Smooth muscle cell (in vitro differentiated cells): ENCODE measurements around the gene HMGCS2. TPM values are rescaled to one million over a fixed set of nuclear protein-coding genes. Genes with fewer than 3 reads are reported as not detected.
"Not testable (repeated sequence)": the region's sequence is repeated elsewhere in the genome, so short reads cannot be mapped to it uniquely, and the experiment has no call there.

Experiments
- DNase-seq: peaks from one replicate; lab custom pipeline; 2025; ENCODE audit not compliant: unreplicated experiment; lab: John Stamatoyannopoulos, UW
- H2AFZ ChIP-seq: fragments of 200-600 bp; sonication (generic); 2 replicates; pipeline ENCODE4 v1.6.0; 2016; ENCODE audit warnings: antibody characterized with exemption, low read depth, mild to moderate bottlenecking
- H3F3A ChIP-seq: fragments of 200-600 bp; sonication (generic); 2 replicates; pipeline ENCODE4 v1.6.0; 2017; ENCODE audit warnings: antibody characterized with exemption, low read depth
- H3K27ac ChIP-seq: fragments of 200-600 bp; sonication (generic); 2 replicates; pipeline ENCODE4 v1.5.1; 2016; ENCODE audit warnings: low read depth, mild to moderate bottlenecking
- H3K27me3 ChIP-seq: fragments of 200-600 bp; sonication (generic); 2 replicates; pipeline ENCODE4 v1.6.1; 2016; ENCODE audit warnings: low read depth, mild to moderate bottlenecking
- H3K36me3 ChIP-seq: fragments of 200-600 bp; sonication (generic); 2 replicates; pipeline ENCODE4 v1.5.1; 2016; ENCODE audit warnings: low read depth
- H3K4me1 ChIP-seq: fragments of 200-600 bp; sonication (generic); 2 replicates; pipeline ENCODE4 v1.5.1; 2016; ENCODE audit warnings: low read depth
- H3K4me2 ChIP-seq: fragments of 200-600 bp; sonication (generic); 2 replicates; pipeline ENCODE4 v1.6.0; 2016; ENCODE audit warnings: mild to moderate bottlenecking
- H3K4me3 ChIP-seq: fragments of 200-600 bp; sonication (generic); 2 replicates; pipeline ENCODE4 v1.5.1; 2016; ENCODE audit warnings: mild to moderate bottlenecking
- H3K79me2 ChIP-seq: fragments of 200-600 bp; sonication (generic); 2 replicates; pipeline ENCODE4 v1.6.0; 2016; ENCODE audit warnings: low read depth, mild to moderate bottlenecking
- H3K9ac ChIP-seq: fragments of 200-600 bp; sonication (generic); 2 replicates; pipeline ENCODE4 v1.6.0; 2016; ENCODE audit warnings: low read depth
- H3K9me3 ChIP-seq: fragments of 200-600 bp; sonication (generic); replicated peaks from 2 replicates; pipeline ENCODE4 v1.5.1; 2016; ENCODE audit warnings: low read depth
- H4K20me1 ChIP-seq: fragments of 200-600 bp; sonication (generic); 2 replicates; pipeline ENCODE4 v1.6.0; 2016; ENCODE audit warnings: low read depth
- WGBS: methylation state at CpG from one replicate; pipeline ENCODE4 v1.1.7; 2016; ENCODE audit warnings: low lambda C conversion rate; 5-methylcytosine and 5-hydroxymethylcytosine counted together
- polyA plus RNA-seq: library from polyadenylated mRNA; unstranded; fragments of >200 nt; fragmentation: Nextera tagmentation; extraction: Ambion mirVana; gene quantifications from 2 replicates; pipeline ENCODE4 v1.2.1, GENCODE V29; 2016
- total RNA-seq: library from RNA; depleted of rRNA; stranded (reverse); fragments of >200 nt; gene quantifications from 2 replicates; pipeline ENCODE4 v1.2.3, GENCODE V29; 2014
- TF ChIP-seq, protein P1 (sequence below): fragments of 200-600 bp; sonication (generic); IDR thresholded peaks from 2 replicates; pipeline ENCODE4 v1.5.1; 2017; ENCODE audit warnings: borderline replicate concordance, mild to moderate bottlenecking, antibody characterized with exemption; ENCODE audit not compliant: insufficient read depth, poor library complexity, severe bottlenecking

Gene HMGCS2
- total and polyA plus RNA-seq, 2 experiments from 2014 or later, result not detected

DNA sequence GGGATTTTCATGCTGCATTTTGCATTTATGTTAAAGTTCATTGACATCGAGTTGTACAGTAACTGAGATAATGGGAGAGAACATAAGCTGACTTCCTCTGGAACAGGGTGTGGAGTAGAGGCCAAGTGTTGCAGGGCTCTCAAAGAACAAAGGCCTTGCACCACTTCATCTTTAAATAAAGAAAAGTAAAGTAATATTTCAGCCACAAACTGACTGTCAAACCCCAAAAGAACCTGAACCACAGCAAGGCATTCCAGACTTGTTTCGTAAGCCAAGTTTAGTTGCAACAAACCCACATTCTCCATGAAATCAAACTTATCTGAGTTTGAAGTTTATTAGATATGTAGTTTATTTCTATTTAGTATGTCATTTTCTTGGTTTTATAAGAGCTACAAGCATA lies 19.1 kb upstream of the HMGCS2 start:
- Histone ChIP-seq H3K9me3 (no peaks in the 10 kb centered on the region), H3F3A (peaks cover 16% of the 10 kb centered on the region), H3K27me3 (no peaks in the 10 kb centered on the region), H3K9ac (no peak overlapping the region), H4K20me1 (no peaks in the 10 kb centered on the region), H2AFZ (no peak overlapping the region), H3K36me3 (no peaks in the 10 kb centered on the region), H3K27ac (peak overlapping the region; percentile 61), H3K4me2 (no peak overlapping the region), H3K4me1 (peaks cover 46% of the 10 kb centered on the region), H3K79me2 (no peaks in the 10 kb centered on the region), H3K4me3 (no peak overlapping the region)
- 68% methylated on average over 2 of the region's 2 CpGs for WGBS
- TF ChIP-seq, protein P1, sequence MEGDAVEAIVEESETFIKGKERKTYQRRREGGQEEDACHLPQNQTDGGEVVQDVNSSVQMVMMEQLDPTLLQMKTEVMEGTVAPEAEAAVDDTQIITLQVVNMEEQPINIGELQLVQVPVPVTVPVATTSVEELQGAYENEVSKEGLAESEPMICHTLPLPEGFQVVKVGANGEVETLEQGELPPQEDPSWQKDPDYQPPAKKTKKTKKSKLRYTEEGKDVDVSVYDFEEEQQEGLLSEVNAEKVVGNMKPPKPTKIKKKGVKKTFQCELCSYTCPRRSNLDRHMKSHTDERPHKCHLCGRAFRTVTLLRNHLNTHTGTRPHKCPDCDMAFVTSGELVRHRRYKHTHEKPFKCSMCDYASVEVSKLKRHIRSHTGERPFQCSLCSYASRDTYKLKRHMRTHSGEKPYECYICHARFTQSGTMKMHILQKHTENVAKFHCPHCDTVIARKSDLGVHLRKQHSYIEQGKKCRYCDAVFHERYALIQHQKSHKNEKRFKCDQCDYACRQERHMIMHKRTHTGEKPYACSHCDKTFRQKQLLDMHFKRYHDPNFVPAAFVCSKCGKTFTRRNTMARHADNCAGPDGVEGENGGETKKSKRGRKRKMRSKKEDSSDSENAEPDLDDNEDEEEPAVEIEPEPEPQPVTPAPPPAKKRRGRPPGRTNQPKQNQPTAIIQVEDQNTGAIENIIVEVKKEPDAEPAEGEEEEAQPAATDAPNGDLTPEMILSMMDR, result no peak
- no peak for DNase-seq

DNA sequence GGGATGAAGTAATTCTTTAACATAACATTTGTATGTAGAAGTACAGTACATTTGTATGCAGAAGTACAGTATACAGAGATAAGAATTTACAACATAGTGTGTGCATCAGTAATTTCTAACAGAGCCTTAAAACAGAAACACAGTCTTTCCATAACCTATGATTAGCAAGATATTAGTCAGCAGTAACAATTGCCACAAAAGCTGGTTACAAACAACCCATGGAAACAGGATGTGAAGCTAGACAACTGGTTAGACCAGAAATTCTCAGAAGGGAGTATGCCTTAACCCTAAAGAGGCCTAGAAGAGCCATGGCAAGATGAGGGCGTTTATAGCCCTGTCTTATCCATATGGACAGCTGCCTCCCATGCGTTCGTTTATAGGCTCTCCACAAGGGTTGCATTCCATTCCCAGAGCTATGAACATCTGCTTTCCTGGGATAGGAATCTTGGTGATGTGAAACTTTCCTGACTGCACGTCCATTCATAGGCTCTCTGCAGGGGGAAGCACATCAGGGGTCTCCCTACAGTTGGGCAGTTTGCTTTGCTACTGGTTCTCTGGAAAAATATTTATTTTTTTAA lies 17.9 kb upstream of the HMGCS2 start:
- not testable (repeated sequence) for H3K9me3 ChIP-seq, H3K36me3 ChIP-seq, H4K20me1 ChIP-seq, H3K27me3 ChIP-seq, DNase-seq, H2AFZ ChIP-seq, H3K79me2 ChIP-seq, H3K4me3 ChIP-seq, H3K9ac ChIP-seq
- Histone ChIP-seq H3K4me1 (peaks cover 46% of the 10 kb centered on the region), H3K4me2 (peak overlapping the region; percentile 22), H3F3A (peaks cover 16% of the 10 kb centered on the region), H3K27ac (peak overlapping the region; percentile 71)
- WGBS, result 22% methylated on average over 4 of the region's 4 CpGs

GRCh38 chr1:119786046-119786445 lies 17.3 kb upstream of the HMGCS2 start:
- H3K4me2 ChIP-seq, result peak overlapping the region; percentile 4

GRCh38 chr1:119784191-119784781 lies 15.6 kb upstream of the HMGCS2 start:
- TF ChIP-seq, protein P1, result no peak
- Histone ChIP-seq H3K36me3 (no peaks in the 10 kb centered on the region), H4K20me1 (no peaks in the 10 kb centered on the region), H3F3A (peaks cover 16% of the 10 kb centered on the region), H2AFZ (no peak overlapping the region), H3K4me1 (peaks cover 33% of the 10 kb centered on the region), H3K27me3 (no peaks in the 10 kb centered on the region), H3K9me3 (no peaks in the 10 kb centered on the region), H3K4me2 (peak overlapping the region; percentile 56), H3K27ac (no peak overlapping the region), H3K79me2 (no peaks in the 10 kb centered on the region), H3K4me3 (no peak overlapping the region), H3K9ac (no peak overlapping the region)
- 83% methylated on average over 3 of the region's 3 CpGs for WGBS
- DNase-seq, result no peak

More at GRCh38 chr1:119786046-119786445, 17.3 kb upstream of the HMGCS2 start:
- H3K4me1 ChIP-seq, result peaks cover 41% of the 10 kb centered on the region
- H3K4me3 ChIP-seq, DNase-seq, H3K36me3 ChIP-seq, H3K9me3 ChIP-seq, H3K27me3 ChIP-seq, H3K79me2 ChIP-seq, H2AFZ ChIP-seq, H4K20me1 ChIP-seq: not testable (repeated sequence)
- peak overlapping the region; percentile 7 for H3K9ac ChIP-seq
- WGBS, result 82% methylated on average over 7 of the region's 7 CpGs
- peak overlapping the region; percentile 71 for H3K27ac ChIP-seq
- peaks cover 16% of the 10 kb centered on the region for H3F3A ChIP-seq
